Measurements from ENCODE around the gene DPP7. TPM values are rescaled to one million over a fixed set of nuclear protein-coding genes. Genes with fewer than 3 reads are reported as not detected.
"Not testable (repeated sequence)": the region's sequence is repeated elsewhere in the genome, so short reads cannot be mapped to it uniquely, and the experiment has no call there.

DPP7 gene
- total RNA-seq, 1 donor from 2014 or later: 125 TPM

DNA sequence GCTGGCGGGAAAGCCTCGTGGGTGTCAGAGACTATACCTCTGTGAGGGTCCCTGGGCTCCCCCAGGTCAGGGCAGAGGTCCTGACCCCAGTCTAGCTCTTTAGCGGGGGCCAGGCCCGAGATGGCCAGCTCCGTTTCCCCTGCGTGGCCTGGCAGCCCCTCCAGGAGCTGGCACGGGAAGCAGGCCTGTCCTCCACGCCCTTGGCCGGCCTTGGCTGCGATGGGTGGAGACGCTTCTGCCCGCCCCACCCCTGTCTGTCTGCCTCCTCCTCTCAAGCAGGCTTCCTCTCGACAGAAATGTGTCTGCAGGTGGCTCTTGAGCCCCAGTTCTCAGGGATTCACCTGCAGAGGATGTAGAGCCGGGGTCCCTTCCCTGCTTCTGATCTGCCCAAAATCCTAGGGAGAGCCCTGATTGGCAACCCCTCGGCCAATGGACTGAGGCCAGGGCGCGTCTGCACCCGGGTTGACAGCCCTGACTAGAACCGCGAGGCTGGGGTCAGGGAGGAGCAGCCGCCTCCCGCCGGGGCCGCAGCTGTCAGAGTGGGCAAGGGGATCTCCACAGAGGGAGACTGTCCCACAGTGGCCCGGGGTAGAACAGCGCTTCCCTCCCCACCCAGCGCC is 21.8 kb upstream of the DPP7 start:
- DNase-seq (ENCODE audit: low read depth): no peak
- H3K4me3 ChIP-seq (ENCODE audit: low read depth, low read length): no peak overlapping the region

DNA sequence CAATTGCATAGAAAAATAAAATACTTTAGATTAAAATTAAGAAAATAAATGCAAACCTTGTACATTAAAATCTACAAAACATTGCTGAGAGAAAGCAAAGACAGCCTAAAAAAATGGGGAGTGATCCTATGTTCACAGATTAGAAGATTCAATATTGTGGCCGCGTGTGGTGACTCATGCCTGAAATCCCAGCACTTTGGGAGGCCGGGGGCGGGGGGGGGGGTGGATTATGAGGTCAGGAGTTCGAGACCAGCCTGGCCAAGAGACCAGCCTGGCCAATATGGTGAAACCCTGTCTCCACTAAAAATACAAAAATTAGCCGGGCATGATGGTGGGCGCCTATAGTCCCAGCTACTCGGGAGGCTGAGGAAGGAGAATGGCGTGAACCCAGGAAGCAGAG is 20.6 kb upstream of the DPP7 start:
- not testable (repeated sequence) for DNase-seq (ENCODE audit: low read depth); H3K4me3 ChIP-seq (ENCODE audit: low read depth, low read length)

More for the DNA sequence above, 21.8 kb upstream of the DPP7 start:
- TF ChIP-seq, protein P1, sequence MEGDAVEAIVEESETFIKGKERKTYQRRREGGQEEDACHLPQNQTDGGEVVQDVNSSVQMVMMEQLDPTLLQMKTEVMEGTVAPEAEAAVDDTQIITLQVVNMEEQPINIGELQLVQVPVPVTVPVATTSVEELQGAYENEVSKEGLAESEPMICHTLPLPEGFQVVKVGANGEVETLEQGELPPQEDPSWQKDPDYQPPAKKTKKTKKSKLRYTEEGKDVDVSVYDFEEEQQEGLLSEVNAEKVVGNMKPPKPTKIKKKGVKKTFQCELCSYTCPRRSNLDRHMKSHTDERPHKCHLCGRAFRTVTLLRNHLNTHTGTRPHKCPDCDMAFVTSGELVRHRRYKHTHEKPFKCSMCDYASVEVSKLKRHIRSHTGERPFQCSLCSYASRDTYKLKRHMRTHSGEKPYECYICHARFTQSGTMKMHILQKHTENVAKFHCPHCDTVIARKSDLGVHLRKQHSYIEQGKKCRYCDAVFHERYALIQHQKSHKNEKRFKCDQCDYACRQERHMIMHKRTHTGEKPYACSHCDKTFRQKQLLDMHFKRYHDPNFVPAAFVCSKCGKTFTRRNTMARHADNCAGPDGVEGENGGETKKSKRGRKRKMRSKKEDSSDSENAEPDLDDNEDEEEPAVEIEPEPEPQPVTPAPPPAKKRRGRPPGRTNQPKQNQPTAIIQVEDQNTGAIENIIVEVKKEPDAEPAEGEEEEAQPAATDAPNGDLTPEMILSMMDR (conservative IDR thresholded peaks at IDR 0.05; ENCODE audit: low read depth, low read length): no peak

DNA sequence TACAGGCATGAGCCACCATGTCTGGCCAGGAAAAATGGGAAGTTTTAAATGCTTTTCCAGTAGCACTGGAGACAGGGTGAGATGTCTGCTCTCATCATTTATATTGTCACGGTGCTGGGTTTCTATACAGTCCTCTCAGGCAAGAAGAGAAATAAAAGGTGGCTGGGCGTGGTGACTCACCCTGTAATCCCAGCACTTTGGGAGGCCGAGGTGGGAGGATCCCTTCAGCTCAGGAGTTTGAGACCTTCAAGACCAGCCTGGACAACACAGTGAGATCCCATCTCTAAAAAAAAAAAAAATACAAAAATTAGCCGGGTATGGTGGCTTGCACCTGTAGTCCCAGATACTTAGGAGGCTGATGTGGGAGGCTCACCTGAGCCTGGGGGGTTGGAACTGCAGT is 19.7 kb upstream of the DPP7 start:
- TF ChIP-seq, protein P1 (conservative IDR thresholded peaks at IDR 0.05; ENCODE audit: low read depth, low read length): no peak
- DNase-seq (ENCODE audit: low read depth): no peak

DNA sequence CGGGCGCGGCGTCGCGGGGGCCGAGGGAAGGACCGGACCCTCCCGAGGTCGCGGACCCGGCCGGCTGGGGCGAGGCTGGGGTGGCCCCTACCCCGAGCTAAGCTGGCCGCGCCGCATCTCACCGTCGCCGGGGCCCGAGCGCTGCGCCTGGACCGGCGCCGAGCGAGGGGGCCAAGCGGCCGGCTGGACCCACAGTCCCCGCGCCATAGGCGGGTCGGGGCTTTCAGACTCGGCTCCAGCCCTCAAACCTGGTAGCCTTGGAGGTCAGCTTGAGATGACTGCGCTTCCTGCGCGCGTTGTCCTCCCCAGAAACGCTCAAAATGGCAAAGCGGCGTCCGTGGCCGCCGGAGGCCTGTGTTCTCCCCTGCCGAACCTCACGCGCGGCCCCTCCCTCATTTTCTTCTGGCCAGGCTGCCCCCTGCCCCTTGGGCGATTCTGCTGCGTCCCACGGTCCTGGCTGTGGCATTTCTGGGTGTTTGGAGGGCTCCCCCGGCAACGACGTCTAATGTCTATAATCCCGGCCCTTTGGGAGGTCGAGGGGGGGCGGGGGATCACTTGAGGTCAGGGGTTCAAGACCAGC is 15.7 kb upstream of the DPP7 start:
- peak overlapping the region; percentile 85 for H3K4me3 ChIP-seq (ENCODE audit: low read depth, low read length)
- no peak for DNase-seq (ENCODE audit: low read depth)
- TF ChIP-seq, protein P1 (conservative IDR thresholded peaks at IDR 0.05; ENCODE audit: low read depth, low read length): no peak

More for the DNA sequence above, 19.7 kb upstream of the DPP7 start:
- H3K4me3 ChIP-seq (ENCODE audit: low read depth, low read length): no peak overlapping the region

DNA sequence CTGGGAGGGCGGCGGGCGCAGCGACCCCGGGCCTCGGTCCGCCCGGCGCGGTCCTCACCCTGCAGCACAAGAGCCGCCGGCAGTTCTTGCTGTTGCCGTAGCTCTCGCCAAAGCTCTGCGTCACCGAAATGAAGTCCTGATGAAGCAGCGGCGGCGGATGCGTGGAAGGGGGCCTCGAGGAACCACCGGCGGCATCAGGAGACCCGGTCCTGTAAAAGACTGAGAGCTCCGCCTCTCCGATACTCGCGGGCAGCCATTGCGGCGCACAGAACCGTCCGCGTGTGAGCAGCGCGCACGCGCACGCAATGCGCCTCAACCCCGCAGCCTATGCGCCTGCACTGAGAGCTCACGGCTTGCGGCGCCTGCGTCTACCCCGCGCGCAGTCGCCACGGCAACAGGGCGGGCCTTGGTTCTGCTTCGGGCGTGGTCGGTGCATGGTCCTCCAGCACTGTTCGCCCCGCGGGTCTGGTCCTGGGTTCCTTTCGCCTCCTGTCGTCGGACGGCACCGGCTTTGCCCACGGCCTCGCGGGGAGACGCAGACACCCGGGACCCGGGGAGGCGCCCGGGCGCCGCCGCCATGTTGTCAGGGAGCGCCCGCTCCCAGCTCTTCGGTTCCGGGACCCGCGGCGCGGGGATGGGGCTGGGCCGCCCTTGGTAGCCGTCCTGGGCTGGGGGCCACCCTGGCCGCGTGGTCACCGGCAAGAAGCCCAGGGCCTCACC is 15.1 kb upstream of the DPP7 start:
- peak; percentile 29 for DNase-seq (ENCODE audit: low read depth)

DNA sequence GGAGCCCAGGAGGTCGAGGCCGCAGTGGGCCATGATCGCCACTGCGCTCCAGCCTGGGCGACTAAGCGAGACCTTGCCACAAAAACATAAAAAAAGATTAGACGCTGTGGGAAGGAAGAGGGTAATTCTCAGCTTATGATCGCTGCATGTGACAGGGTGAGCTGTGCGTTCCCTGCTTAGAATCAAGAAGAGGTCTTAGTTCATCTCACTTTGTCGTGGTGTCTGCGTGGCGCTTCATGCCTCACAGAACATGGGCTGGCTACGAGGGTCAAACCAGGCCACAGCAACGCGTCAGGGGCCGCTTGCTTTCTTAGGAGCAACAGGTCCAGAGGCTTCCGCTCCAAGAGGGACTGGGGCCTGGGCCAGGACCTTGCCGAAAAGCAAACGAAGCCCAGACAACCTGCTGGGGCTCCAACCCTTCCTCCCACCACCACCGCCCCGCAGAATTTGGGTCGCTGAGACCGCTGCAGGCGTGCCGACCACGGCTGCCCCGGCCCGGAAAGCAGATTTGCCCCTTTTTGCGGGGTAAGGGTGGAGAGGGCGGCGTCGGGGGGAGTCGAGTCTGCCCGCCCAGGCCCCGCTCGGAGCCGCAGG is 14.4 kb upstream of the DPP7 start:
- TF ChIP-seq, protein P1 (conservative IDR thresholded peaks at IDR 0.05; ENCODE audit: low read depth, low read length): no peak
- no peak for DNase-seq (ENCODE audit: low read depth)
- peak overlapping the region; percentile 85 for H3K4me3 ChIP-seq (ENCODE audit: low read depth, low read length)

More for the DNA sequence above, 15.1 kb upstream of the DPP7 start:
- TF ChIP-seq, protein P1 (conservative IDR thresholded peaks at IDR 0.05; ENCODE audit: low read depth, low read length): no peak
- H3K4me3 ChIP-seq (ENCODE audit: low read depth, low read length): peak overlapping the region; percentile 85

DNA sequence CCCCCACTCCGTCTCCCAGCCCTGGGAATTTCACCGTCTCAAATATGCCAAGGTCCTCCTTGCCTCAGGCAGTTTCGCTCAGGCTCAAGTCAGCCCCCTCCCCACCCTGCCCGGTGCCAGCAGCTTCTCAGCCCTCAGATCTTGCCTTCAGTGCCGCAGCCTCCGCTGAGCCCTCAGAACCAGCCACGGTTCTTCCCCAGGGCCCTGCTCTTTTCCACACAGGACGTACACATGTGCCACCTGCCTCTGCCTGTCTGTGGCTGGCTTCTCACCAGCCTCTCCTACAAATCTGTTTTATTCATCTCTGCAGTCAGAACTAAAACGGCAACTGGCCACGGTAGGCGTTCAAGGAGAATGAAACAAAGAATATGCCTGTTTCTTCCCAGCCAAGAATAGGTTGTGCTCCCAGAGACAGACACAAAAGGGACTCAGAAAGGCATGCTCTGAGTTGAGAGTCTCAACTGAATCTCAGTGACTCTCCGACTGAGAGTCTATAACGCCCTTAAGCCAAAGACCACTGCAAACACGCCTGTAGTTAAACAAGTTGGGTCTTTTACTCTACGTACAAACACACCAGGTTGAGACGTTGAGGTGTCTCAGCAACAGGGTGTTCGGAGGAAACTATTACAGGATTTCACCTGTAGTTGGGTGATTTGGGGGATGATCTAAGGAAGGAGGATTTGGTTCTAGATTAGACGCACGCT is 13.8 kb upstream of the DPP7 start:
- TF ChIP-seq, protein P1 (conservative IDR thresholded peaks at IDR 0.05; ENCODE audit: low read depth, low read length): no peak
- peak overlapping the region; percentile 85 for H3K4me3 ChIP-seq (ENCODE audit: low read depth, low read length)
- no peak for DNase-seq (ENCODE audit: low read depth)
